Hippocampal formation (tissue), 2 donors: ENCODE results near the gene TUBGCP3.
"Not testable (repeated sequence)": the region's sequence is repeated elsewhere in the genome, so short reads cannot be mapped to it uniquely, and the experiment has no call there.

ENCODE experiments used
- DNase-seq, 2 donors: peaks; one replicate each; lab custom pipeline; 2025; lab: John Stamatoyannopoulos, UW

Gene TUBGCP3

DNA sequence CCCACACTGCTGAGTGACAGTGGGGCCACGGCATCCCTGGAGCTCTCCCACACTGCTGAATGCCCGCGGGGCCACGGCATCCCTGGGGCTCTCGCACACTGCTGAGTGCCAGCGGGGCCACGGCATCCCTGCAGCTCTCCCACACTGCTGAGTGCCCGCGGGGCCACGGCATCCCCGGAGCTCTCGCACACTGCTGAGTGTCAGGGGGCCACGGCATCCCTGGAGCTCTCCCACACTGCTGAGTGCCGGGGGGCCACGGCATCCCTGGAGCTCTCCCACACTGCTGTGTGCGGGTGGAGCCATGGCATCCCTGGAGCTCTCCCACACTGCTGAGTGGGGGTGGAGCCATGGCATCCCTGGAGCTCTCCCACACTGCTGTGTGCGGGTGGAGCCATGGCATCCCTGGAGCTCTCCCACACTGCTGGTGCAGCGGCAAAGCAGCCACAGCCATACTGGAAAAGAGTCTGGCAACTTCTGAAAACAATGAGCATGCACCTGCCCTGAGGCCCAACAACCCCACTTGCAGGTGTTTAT is 8.6 kb downstream of the TUBGCP3 start:
- DNase-seq = no peak

DNA sequence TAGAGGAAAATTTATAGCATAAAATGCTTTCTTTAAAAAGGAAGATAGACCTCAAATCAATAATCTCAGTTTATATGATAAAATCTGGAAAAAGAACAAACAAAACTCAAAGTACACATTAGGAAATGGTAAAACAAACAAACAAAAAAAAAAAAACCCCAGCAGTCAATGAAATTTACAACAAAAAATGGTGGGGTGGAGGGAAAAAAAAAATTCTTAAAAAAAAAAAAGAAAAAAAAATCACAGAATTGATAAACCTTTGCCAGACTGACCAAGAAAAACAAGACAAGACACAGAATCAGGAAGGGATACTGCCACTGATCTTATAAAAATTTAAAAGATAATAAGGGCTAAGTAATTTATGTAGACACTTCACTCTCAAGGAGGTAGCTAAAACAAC is 11.2 kb downstream of the TUBGCP3 start:
- DNase-seq = no peak

DNA sequence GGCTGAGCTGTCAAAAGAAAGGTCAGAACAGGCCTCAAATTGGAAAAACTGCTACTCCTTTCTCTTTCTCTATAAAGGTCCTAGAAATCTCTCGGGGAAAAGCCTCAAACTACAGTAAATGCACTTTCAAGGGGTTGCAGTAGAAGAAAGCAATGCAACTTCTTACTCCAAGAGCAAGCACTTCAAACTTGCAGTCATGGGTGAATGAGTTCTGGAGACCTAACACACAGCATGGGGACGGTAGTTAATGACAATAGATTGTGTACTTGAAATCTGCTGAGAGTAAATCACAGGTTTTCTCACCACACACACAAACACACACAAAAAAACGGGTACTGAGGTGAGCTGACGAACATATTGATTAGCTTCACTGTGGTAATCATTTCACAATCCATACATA is 11.8 kb downstream of the TUBGCP3 start:
- DNase-seq = no peak

DNA sequence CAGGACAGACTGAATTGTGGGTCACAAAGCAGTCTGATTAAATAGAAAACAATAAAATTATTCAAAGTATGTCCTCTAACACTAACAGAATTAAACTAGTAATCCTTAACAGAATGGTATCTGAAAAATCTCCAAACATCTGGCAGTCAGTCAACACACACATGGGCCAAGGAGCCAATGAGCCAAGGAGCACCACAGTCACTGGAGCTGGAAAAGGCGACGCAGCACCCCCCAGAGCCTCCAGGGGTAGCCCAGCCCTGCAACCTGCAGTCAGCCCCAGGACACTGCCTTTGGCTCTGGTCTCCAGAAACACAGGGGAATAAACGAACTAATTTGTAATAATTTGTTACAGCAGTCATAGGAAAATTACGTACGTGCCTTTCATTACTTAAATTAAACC is 12.3 kb downstream of the TUBGCP3 start:
- DNase-seq = no peak

DNA sequence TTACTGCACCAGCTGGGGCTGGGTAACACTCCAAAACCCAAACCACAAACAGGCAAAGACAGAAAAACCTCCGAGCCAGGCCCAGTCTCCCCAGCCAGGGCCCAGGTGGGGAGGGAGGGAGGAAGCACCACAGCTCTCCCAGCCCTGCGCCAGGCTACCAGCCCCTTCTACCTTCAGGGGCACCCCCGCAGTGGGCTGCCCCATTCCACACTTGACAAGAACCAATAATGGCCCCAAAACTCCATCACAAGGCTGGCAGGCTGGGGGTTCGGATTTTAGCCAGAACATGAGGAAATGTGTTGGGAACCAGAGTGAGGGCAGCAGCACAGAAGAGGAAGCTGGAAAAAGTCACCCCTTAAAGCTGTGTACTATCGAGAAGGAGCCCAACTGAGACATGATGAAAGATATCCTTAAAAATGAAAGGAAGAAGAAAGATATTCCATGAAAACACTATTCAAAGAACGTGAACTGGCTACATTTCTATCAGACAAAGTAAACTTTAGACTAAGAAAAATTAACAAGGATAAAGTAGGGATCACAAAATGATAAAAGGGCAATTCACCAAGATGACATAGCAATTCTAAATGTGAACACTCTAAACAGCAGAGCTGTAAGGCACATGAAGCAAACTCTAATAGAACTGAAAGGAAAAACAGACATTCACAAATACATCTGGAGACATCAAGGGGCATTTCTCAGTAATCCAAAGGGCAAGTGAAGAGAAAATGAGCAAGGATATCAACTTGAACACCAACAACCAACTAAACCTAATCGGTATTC is 12.9 kb downstream of the TUBGCP3 start:
- DNase-seq = peak in 1 of 2 donors; percentile 4

DNA sequence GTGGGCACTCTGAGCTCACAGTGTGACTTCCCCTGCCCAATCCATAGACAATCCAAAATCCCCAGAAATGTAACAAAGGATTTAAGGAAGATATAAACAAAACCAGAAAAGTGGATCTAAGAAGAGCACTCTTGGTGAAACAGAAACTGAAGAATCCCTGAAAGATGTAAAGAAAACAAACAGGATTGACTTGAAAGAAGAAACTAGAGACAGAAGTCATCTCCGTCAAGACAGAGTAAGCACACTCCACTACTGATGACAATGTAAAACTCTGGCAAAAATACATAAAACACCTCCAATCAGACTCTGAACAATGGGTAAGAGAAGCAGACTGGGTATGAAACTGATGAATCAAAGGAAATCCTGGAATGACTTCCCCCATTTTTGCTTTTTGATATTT is 13.5 kb downstream of the TUBGCP3 start:
- DNase-seq = no peak

DNA sequence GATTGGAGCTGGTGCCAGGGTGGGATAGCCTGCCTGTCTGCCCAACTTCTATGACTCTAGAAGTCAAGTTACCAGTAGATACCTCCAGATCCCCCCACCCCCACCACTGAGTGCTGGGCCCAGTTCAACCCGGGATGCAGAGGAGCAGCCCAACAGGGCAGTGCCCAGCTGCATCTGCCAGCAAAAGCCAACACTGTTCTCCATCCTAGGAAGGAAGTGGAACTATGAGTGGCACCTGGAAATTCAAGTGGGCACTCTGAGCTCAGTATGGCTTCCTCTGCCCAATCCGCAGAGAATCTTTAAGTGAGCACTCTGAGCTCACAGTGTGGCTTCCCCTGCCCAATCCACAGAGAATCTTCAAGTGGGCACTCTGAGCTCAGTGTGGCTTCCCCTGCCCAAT is 14.2 kb downstream of the TUBGCP3 start:
- no peak for DNase-seq

DNA sequence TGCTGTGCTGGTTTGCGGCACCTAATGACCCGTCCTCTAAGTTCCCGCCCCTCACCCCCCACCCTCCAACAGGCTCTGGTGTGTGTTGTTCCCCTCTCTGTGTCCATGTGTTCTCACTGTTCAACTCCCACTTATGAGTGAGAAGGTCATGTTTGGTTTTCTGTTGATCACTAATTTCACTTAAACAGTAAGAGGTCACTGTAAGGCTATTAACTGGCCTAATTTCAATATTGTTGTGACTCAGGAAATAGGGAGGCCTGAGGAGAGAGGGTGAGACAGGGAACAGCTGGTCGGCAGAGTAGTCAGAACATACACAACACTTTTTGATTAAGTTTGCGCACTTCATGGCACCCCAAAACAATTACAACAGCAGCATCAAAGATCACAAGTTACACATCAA is 15.6 kb downstream of the TUBGCP3 start:
- no peak for DNase-seq

DNA sequence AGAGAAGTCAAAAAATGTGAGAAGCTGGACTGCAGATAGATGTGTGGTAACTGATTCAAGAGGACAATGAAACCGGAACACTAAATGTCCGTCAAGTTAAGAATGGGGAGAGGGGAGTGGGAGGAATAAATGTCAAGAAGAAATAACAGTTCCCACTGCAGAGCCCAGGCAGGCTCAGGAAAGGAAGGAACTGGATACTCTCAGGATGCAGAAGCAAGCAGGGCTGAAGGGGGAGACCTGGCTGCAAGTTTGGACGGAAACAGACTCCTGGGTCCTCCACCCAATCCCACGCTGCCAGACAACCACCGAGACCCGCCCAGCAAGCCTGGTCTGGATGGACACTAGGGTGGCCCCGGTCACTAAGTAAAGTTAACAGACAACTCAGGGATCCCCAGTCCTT is 18.1 kb downstream of the TUBGCP3 start:
- no peak for DNase-seq

DNA sequence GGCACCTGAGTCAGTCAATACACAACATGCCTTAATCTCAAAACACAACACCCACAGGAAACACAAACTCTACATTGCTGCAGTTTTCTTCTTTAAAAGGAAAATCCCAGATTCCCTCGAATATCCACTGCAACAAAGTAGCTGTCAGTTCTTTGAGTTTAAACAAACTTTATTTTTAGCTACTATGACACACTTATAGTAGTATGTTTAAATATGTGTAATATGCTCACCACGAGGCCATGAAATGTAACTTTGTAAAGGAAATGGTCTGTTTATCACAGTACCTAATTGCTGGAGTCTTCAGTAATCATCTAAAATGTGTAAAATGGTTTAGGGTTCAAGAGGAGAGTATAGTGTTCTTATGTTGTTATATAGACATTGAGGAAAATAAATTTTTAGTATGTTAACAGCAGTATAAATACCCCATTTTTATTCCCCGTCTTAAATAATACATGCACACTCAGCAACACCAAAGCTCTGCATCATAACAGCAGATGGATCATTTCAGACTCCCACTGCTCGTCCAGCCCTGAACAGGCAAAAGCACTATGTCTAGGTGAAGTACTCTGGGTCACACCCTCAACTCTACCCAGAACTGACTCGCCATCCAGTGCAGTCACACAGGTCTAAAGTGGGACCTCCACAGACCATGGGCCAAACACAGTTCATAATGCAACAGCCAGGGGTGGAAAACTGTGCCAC is 20.6 kb downstream of the TUBGCP3 start:
- no peak for DNase-seq

DNA sequence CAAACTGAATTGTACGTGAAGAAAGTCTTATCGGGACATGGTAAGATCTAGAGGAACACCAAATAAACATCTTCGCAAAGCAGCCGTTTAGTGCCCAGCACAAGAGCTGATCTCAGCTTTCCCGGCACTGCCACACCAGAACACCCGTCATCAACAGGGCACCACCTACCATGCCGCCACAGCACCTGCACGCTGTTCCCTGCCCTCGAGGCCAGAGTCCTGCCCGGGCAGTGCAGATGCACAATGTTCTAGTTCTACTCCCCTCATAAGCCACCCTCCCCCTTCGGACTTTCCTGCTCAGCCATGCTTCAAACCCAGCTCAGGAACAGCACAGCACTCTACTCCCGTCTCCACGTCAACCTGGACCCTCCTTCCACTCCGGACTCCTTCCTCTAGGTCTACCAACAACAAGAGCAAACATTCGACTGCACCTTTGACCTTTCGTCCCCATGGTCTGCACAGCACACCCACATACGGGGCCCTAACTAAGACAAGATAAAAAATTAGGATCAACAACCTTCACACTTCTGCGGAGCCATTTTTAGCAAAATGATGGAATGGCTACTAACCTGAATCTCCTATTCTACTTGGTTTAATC is 25.1 kb downstream of the TUBGCP3 start:
- DNase-seq = no peak

DNA sequence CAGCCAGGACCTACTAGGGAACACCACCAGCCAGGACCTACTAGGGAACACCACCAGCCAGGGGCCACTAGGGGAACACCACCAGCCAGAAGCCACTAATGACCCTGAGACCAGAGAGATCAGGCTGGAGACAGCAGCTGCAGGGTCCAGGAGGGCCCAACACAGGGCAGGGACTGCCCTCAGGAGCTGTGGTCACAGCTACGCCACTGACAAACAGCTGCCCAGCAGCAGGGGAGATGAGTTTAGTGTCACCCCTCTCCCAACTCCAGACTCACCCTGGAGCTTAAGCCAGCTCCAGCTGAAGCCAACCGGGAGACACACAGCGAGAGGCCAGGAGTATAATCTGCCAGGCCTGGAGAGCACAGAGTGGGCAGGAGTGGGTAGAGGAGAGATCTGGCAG is 25.7 kb downstream of the TUBGCP3 start:
- no peak for DNase-seq

DNA sequence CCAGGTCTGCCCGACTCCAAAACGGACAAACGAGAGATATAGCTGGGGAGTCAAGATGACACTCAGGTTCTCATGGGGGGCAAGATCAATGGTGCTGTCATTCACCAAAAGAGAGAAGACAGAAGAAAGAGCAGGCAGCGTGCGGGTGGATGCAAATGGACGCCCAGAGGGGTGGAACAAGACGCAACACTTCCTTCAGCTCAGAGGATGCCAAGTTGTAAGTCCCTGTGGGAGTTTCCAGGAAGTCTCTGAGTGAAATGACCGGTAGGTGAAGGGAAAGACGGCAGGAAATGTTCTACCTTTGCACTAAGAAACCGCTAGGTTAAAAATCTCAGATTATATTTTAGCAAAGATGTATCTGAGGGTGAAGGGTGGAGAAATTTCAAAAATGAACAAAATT is 26.5 kb downstream of the TUBGCP3 start:
- DNase-seq = no peak

DNA sequence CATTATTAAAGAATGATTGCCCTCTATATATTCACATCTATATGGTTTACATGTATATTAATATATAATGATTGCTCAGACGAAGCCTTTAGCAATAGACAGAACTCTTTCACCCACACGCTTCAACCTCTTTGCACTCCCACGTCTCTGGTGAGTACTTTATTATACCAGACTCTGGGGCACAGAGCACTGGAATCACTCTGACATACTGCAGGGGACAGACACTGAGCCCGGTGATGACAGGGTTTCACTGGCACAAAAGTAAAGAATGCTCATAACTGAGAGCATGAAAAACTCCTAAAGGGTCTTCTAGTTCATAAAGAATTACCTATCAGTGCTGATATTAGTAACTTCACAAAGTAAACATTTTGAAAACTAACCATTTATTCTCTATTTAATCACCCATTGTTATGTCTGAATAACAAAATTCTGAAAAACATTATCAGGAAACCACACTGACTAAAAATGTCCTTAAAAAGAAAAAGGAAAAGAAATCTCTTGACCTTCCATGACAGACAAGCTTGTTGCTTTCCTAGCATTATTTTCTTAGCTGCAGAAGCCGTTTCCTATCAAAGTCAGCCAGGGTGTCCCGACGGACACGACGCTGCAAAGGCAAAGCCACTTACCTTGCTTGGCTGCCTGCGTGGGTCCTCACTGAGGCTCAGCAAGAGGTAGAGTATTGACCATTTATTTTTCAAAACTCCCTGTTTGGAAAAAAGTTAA is 29.1 kb downstream of the TUBGCP3 start:
- no peak for DNase-seq

DNA sequence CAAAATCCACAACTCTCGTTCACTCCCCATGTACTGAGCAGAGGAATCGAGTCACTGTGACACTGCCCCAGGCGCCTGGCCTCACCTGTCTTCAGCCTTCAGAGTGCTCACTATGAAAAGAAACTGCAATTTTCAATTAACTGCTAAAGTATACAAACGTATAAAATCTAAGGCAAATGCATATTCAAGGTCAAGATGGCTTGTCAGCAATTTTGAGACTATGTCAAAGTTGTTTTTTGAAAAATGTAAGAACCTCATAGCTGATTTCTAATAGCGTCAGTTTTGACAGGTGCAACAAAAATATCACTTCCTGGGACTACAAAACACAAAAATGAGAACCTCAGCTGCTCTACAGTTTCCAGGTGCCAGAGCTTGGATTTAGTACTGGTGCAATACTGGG is 31.4 kb downstream of the TUBGCP3 start:
- no peak for DNase-seq

DNA sequence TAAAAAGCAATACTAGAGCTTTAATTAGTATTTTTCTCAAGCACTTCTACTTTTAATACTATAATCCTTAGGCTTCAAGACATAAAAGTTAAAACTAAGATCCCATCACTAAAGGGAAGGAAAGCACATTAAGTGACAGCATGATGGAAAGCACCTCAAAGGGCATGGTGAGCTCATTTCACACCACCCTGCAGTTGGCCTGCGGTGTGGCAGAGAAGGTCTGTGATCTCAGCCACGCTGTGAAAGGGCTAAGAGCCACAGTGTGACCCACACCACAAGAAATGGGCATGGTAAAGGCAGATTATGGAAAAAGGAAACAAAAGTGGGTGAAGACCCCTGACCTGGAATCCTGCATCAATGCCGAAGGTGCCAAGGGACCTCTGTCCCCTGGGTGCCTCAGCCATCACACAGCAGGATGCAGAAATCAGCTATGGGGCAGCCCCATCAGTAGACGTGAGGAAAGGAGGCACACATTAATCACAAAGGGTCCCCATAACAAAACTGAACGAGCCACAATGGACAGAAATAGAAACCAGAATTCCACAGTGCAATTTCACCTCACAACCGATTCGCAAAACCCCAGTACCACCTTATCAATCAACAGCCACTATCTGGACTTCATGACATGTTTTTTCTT is 33.6 kb downstream of the TUBGCP3 start:
- DNase-seq = no peak

DNA sequence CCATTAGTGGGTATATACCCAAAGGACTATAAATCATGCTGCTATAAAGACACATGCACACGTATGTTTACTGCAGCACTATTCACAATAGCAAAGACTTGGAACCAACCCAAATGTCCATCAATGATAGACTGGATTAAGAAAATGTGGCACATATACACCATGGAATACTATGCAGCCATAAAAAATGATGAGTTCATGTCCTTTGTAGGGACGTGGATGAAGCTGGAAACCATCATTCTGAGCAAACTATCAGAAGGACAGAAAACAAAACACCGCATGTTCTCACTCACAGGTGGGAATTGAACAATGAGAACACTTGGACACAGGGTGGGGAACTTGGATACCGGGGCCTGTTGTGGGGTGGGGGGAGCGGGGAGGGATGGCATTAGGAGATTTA is 39.0 kb downstream of the TUBGCP3 start:
- not testable (repeated sequence) for DNase-seq

DNA sequence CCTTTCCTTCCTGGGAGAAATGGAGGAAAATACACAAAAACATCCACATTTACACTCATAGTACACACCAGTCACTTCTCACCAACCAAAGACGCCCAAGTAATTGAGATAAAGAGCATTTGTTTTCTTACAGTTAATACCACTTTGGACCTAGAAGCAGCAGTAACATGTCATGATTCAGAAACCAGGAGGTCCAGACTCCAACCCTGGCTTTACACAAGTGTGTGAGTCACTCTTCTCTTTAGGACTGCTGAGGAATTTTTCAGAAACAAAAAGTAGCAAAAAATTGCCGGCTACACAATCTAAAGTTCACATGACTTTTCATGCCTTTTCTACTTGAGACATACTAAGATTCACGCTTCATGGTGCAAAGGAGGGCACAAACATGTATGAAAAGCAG is 42.1 kb downstream of the TUBGCP3 start:
- DNase-seq = no peak

DNA sequence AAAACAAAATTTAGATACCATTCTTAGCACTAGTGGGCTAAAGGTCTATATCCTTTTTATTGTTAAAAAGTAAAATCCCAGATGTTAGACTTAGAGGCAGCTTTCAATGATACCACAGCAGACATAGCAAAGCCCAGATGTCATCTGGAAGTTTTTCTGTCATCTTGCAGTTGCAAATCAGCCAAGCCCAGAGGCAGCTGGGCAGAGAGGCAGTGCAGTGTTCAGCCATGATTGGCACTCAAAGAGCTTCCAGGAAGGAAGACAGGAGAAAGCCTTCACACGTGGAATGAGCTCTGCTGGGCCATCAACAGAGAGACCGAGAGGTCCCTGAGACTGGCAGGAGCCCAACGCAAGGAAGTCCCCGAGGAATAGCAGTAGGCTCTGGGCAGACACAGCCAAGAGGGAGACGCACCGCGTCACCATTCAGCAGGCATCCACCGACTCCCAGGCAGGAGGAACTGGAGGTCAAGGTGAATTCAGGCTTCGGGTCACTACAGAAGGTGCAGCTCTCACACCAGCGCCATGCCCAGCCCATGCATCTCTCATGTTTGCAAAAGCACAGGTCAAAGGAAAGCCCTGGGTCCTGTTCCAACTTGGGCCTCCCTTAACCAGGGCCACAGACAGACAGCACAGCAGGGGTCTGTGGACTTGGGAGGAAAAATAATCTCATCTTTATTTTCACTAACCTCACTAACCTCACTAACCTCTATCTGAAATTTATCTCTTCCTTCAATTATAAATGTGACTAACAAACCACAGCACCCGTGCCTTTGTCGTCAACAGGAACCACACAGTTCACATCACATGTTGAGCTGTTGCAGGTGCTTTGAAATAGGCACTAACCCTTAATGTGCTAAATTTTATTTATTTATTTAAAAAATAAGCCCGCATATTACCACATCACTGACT is 54.9 kb downstream of the TUBGCP3 start:
- DNase-seq = no peak

DNA sequence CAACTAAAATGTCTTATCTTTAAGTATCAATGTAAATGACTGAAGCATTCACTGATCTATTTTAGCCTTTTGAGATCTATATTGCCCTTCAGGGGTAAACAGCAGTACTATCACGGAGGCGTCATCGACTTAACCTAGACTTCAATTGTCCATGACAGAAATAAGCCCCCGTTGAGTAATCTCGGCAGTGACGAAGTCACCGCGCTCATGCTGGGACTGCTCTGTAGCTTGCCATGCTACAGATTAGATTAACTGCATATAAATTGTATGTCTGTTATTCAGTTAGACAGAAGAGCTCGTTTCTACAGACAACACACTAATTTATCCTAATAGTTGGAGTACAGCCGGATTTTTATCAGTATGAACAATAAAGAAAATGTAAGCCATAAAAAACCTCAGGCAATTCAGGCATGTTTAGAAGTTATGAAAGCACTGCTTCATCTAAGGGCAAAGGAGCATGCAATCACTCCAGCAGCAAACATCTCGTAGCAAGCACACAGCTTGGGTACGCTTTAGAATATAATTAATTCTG is 56.6 kb downstream of the TUBGCP3 start:
- DNase-seq = no peak

DNA sequence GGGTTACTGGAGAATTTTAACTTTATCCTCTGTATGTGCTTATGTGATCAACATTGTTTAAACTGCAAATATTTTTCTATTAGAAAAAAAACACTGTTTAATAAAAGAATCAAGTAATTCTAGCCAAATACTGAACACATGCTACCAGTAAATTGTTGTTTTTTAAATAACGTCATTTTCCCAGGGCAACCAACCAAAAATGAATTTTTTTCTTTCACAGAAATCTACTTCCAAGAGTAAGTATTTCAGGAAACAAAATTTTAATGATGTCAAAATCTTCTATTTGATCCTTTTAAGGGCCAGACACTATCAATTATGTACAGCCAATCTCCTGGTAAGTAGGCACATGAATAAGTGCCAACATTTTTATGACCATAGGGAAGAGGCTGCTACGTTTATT is 57.1 kb downstream of the TUBGCP3 start:
- DNase-seq = no peak
